GM18507 (cell line): ENCODE data around the gene PEX5.
"Not testable (repeated sequence)": the region's sequence is repeated elsewhere in the genome, so short reads cannot be mapped to it uniquely, and the experiment has no call there.

Source experiments
- DNase-seq: peaks from one replicate; pipeline ENCODE4 v3.0.0; 2011; ENCODE audit warnings: low read depth; ENCODE audit not compliant: insufficient read length; ENCODE audit errors: extremely low spot score
- FAIRE-seq: peaks from 2 replicates; lab custom pipeline; 2011; peaks lifted over from hg19 to GRCh38; lab: Jason Lieb, UNC

PEX5 gene

GRCh38 chr12:7207866-7208625, 18.6 kb downstream of the PEX5 start:
- FAIRE-seq, result no peak
- no peak for DNase-seq

- FAIRE-seq (no peak), DNase-seq (no peak)
Measured at GRCh38 chr12:7209958-7210357, 20.5 kb downstream of the PEX5 start.

- FAIRE-seq (no peak), DNase-seq (no peak)
Measured at GRCh38 chr12:7210642-7211151, 21.2 kb downstream of the PEX5 start.

GRCh38 chr12:7212678-7213077, 23.2 kb downstream of the PEX5 start:
- DNase-seq (no peak), FAIRE-seq (no peak)

- DNase-seq, FAIRE-seq: not testable (repeated sequence)
Measured at GRCh38 chr12:7213745-7214144, 24.3 kb downstream of the PEX5 start.

GRCh38 chr12:7217475-7218069, 28.1 kb downstream of the PEX5 start:
- FAIRE-seq, result no peak

GRCh38 chr12:7219599-7220243, 30.2 kb downstream of the PEX5 start:
- peak; percentile 84 for FAIRE-seq
- peak; percentile 20 for DNase-seq

More at GRCh38 chr12:7217475-7218069, 28.1 kb downstream of the PEX5 start:
- DNase-seq, result no peak

GRCh38 chr12:7221486-7221885, 32.0 kb downstream of the PEX5 start:
- DNase-seq, result no peak
- no peak for FAIRE-seq

- DNase-seq, result no peak
- FAIRE-seq, result no peak
Measured at GRCh38 chr12:7229741-7230140, 40.3 kb downstream of the PEX5 start.

GRCh38 chr12:7241404-7242005, 52.0 kb downstream of the PEX5 start:
- FAIRE-seq, result no peak
- DNase-seq, result no peak

- FAIRE-seq (no peak), DNase-seq (no peak)
Measured at GRCh38 chr12:7242176-7243101, 53.0 kb downstream of the PEX5 start.

- not testable (repeated sequence) for DNase-seq, FAIRE-seq
Measured at GRCh38 chr12:7251328-7251996, 62.0 kb downstream of the PEX5 start.

GRCh38 chr12:7259060-7259459, 69.6 kb downstream of the PEX5 start:
- FAIRE-seq (no peak), DNase-seq (no peak)
